Osteocyte (in vitro differentiated cells): ENCODE data around the gene ACTR5. TPM values are rescaled to one million over a fixed set of nuclear protein-coding genes. Genes with fewer than 3 reads are reported as not detected.

Experiments used
- DNase-seq: peaks from one replicate; pipeline ENCODE4 v3.0.0; 2021; ENCODE audit warnings: mixed read lengths; ENCODE audit not compliant: unreplicated experiment; ENCODE audit errors: extremely low spot score
- H3K27ac Mint-ChIP-seq: one replicate; pipeline ENCODE4 v1.8.0; 2021; ENCODE audit warnings: mild to moderate bottlenecking, mixed read lengths; ENCODE audit not compliant: unreplicated experiment
- H3K27me3 Mint-ChIP-seq: one replicate; pipeline ENCODE4 v1.8.0; 2021; ENCODE audit warnings: mixed read lengths; ENCODE audit not compliant: unreplicated experiment
- H3K36me3 Mint-ChIP-seq: one replicate; pipeline ENCODE4 v1.8.0; 2021; ENCODE audit warnings: mixed read lengths; ENCODE audit not compliant: unreplicated experiment
- H3K4me1 Mint-ChIP-seq: one replicate; pipeline ENCODE4 v1.8.0; 2021; ENCODE audit warnings: mixed read lengths; ENCODE audit not compliant: unreplicated experiment
- H3K4me3 Mint-ChIP-seq: one replicate; pipeline ENCODE4 v1.8.0; 2021; ENCODE audit warnings: mild to moderate bottlenecking, moderate library complexity, mixed read lengths; ENCODE audit not compliant: unreplicated experiment
- H3K9me3 Mint-ChIP-seq: one replicate; pipeline ENCODE4 v1.8.0; 2021; ENCODE audit warnings: mixed read lengths; ENCODE audit not compliant: unreplicated experiment
- total RNA-seq: library from RNA; stranded (reverse); gene quantifications from 2 replicates; pipeline ENCODE4 v1.2.1, GENCODE V29; 2021
- TF ChIP-seq, protein P1 (sequence below): fragments of 200-600 bp; sonication (generic); IDR thresholded peaks from 2 replicates; pipeline ENCODE4 v1.5.0; 2021; ENCODE audit warnings: antibody characterized with exemption, mild to moderate bottlenecking, moderate library complexity

ACTR5 gene
- total RNA-seq, 1 donor from 2014 or later, result 5.8 TPM

GRCh38 chr20:38763616-38764015 lies 15.4 kb downstream of the ACTR5 start:
- no peaks in the 10 kb centered on the region for H3K27me3 Mint-ChIP-seq
- peaks cover 65% of the 10 kb centered on the region for H3K36me3 Mint-ChIP-seq
- no peak overlapping the region for H3K4me3 Mint-ChIP-seq
- H3K4me1 Mint-ChIP-seq, result peaks cover 13% of the 10 kb centered on the region
- no peak for DNase-seq
- H3K27ac Mint-ChIP-seq, result no peak overlapping the region
- H3K9me3 Mint-ChIP-seq, result no peaks in the 10 kb centered on the region
- TF ChIP-seq, protein P1, sequence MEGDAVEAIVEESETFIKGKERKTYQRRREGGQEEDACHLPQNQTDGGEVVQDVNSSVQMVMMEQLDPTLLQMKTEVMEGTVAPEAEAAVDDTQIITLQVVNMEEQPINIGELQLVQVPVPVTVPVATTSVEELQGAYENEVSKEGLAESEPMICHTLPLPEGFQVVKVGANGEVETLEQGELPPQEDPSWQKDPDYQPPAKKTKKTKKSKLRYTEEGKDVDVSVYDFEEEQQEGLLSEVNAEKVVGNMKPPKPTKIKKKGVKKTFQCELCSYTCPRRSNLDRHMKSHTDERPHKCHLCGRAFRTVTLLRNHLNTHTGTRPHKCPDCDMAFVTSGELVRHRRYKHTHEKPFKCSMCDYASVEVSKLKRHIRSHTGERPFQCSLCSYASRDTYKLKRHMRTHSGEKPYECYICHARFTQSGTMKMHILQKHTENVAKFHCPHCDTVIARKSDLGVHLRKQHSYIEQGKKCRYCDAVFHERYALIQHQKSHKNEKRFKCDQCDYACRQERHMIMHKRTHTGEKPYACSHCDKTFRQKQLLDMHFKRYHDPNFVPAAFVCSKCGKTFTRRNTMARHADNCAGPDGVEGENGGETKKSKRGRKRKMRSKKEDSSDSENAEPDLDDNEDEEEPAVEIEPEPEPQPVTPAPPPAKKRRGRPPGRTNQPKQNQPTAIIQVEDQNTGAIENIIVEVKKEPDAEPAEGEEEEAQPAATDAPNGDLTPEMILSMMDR, result no peak

- DNase-seq, result no peak
- peaks cover 13% of the 10 kb centered on the region for H3K4me1 Mint-ChIP-seq
- peaks cover 61% of the 10 kb centered on the region for H3K36me3 Mint-ChIP-seq
- no peak overlapping the region for H3K27ac Mint-ChIP-seq
- H3K27me3 Mint-ChIP-seq, result no peaks in the 10 kb centered on the region
- no peak overlapping the region for H3K4me3 Mint-ChIP-seq
- H3K9me3 Mint-ChIP-seq, result no peaks in the 10 kb centered on the region
- TF ChIP-seq, protein P1, result no peak
Measured at GRCh38 chr20:38764567-38765318, 16.5 kb downstream of the ACTR5 start.

GRCh38 chr20:38766071-38766470 lies 17.8 kb downstream of the ACTR5 start:
- no peaks in the 10 kb centered on the region for H3K9me3 Mint-ChIP-seq
- TF ChIP-seq, protein P1, result no peak
- no peak overlapping the region for H3K4me3 Mint-ChIP-seq
- no peak for DNase-seq
- H3K36me3 Mint-ChIP-seq, result peaks cover 48% of the 10 kb centered on the region
- H3K4me1 Mint-ChIP-seq, result peaks cover 13% of the 10 kb centered on the region
- H3K27ac Mint-ChIP-seq, result no peak overlapping the region
- H3K27me3 Mint-ChIP-seq, result no peaks in the 10 kb centered on the region

DNA sequence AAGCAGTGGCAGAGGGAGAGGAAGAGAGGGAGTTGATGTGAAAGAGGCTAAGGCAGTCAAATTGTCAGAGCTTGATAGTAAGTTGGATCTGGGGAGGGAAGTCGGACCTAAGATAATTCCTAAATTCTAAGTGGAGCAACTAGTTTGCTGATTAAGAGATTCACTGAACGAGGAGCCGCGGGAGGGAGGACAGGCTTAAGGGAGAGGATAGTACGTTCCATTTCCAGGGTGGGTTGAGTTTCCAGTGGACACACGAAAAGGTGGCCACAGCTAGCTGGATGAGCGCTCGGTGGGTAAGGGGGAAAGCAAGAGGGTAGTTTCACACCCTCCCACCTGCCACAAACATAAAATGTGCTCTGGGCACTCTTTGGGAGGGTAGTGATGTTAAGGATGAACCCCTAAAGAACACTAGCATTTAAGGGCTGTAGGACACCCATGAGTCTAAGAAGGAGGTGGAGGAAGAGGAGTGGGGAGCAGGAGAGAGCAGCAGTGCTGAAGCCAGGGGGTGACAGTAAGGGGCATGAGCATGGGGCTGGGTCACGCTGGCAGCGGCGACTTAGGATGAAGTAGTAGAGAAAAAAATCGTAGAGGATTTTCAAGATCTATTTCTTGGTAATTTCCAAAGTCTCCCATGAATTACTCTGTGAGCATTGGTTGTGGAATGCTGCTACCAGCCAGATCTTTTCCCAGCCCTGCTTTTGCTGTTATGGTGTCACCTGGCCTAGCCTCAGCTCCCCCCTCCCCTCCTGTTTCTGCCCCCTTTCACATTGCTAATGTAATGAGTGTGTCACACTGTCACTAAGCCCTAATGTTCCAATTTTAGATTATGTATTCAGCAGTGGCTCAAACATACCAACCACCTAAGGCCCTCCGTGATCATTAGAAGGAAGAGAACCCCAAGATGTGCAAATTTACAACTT lies 21.4 kb downstream of the ACTR5 start:
- H3K4me1 Mint-ChIP-seq, result peaks cover 8% of the 10 kb centered on the region
- peaks cover 57% of the 10 kb centered on the region for H3K36me3 Mint-ChIP-seq
- no peak overlapping the region for H3K27ac Mint-ChIP-seq

More for the DNA sequence above, 21.4 kb downstream of the ACTR5 start:
- no peak for DNase-seq
- H3K27me3 Mint-ChIP-seq, result no peaks in the 10 kb centered on the region
- TF ChIP-seq, protein P1, result no peak
- peaks cover 11% of the 10 kb centered on the region for H3K9me3 Mint-ChIP-seq
- H3K4me3 Mint-ChIP-seq, result no peak overlapping the region
